ENCODE measurements around the gene BEGAIN. TPM values are rescaled to one million over a fixed set of nuclear protein-coding genes. Genes with fewer than 3 reads are reported as not detected.

Gene BEGAIN
- total and polyA plus RNA-seq, 7 donors, result 0.36 to 1.4 (median 0.60) TPM

- no peaks in the 10 kb centered on the region for H3K4me1 ChIP-seq
- H3K36me3 ChIP-seq, result no peaks in the 10 kb centered on the region
- WGBS, 2 donors, result 85 to 89% methylated on average over 12 of the region's 12 CpGs
- H3K27me3 ChIP-seq, result peaks cover 0 to 4% (median 0%) of the 10 kb centered on the region in 3 donors
- no peak for DNase-seq
- TF ChIP-seq POLR2AphosphoS5 (IDR thresholded peaks at IDR 0.05), result no peak
- TF ChIP-seq, protein P1, sequence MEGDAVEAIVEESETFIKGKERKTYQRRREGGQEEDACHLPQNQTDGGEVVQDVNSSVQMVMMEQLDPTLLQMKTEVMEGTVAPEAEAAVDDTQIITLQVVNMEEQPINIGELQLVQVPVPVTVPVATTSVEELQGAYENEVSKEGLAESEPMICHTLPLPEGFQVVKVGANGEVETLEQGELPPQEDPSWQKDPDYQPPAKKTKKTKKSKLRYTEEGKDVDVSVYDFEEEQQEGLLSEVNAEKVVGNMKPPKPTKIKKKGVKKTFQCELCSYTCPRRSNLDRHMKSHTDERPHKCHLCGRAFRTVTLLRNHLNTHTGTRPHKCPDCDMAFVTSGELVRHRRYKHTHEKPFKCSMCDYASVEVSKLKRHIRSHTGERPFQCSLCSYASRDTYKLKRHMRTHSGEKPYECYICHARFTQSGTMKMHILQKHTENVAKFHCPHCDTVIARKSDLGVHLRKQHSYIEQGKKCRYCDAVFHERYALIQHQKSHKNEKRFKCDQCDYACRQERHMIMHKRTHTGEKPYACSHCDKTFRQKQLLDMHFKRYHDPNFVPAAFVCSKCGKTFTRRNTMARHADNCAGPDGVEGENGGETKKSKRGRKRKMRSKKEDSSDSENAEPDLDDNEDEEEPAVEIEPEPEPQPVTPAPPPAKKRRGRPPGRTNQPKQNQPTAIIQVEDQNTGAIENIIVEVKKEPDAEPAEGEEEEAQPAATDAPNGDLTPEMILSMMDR (IDR thresholded peaks at IDR 0.05), result no peak
- no peak for TF ChIP-seq POLR2A (IDR thresholded peaks at IDR 0.05)
- TF ChIP-seq EP300 (IDR thresholded peaks at IDR 0.05), result no peak
- intact Hi-C loops (cut with DNase I), result no loop called here
- no peaks in the 10 kb centered on the region for H3K9me3 ChIP-seq
- H3K4me3 ChIP-seq, result no peak overlapping the region
- no peak overlapping the region for H3K27ac ChIP-seq
Observed at GRCh38 chr14:100556140-100556475, 31.1 kb downstream of the BEGAIN start.

GRCh38 chr14:100555436-100556139 is 31.6 kb downstream of the BEGAIN start:
- H3K4me3 ChIP-seq, result no peak overlapping the region
- DNase-seq, result no peak
- WGBS, 2 donors, result 85% methylated on average over 24 of the region's 24 CpGs
- H3K9me3 ChIP-seq, result no peaks in the 10 kb centered on the region
- H3K27ac ChIP-seq, result no peak overlapping the region
- peaks cover 0 to 4% (median 0%) of the 10 kb centered on the region in 3 donors for H3K27me3 ChIP-seq
- TF ChIP-seq EP300 (IDR thresholded peaks at IDR 0.05) (no peak), POLR2A (IDR thresholded peaks at IDR 0.05) (no peak), POLR2AphosphoS5 (IDR thresholded peaks at IDR 0.05) (no peak)
- TF ChIP-seq, protein P1 (IDR thresholded peaks at IDR 0.05), result no peak
- intact Hi-C loops (cut with DNase I), result no loop called here
- no peaks in the 10 kb centered on the region for H3K4me1 ChIP-seq
- H3K36me3 ChIP-seq, result no peaks in the 10 kb centered on the region

GRCh38 chr14:100554696-100555320 is 32.4 kb downstream of the BEGAIN start:
- Histone ChIP-seq H3K27ac (no peak overlapping the region), H3K27me3 (peaks cover 0 to 4% (median 0%) of the 10 kb centered on the region in 3 donors), H3K4me3 (no peak overlapping the region), H3K4me1 (no peaks in the 10 kb centered on the region), H3K36me3 (no peaks in the 10 kb centered on the region), H3K9me3 (no peaks in the 10 kb centered on the region)
- TF ChIP-seq POLR2A (IDR thresholded peaks at IDR 0.05), result no peak
- TF ChIP-seq POLR2AphosphoS5 (IDR thresholded peaks at IDR 0.05), result no peak
- TF ChIP-seq EP300 (IDR thresholded peaks at IDR 0.05), result no peak
- TF ChIP-seq, protein P1 (IDR thresholded peaks at IDR 0.05), result no peak
- intact Hi-C loops (cut with DNase I), result no loop called here
- 86 to 93% methylated on average over 17 of the region's 17 CpGs for WGBS, 2 donors
- no peak for DNase-seq

DNA sequence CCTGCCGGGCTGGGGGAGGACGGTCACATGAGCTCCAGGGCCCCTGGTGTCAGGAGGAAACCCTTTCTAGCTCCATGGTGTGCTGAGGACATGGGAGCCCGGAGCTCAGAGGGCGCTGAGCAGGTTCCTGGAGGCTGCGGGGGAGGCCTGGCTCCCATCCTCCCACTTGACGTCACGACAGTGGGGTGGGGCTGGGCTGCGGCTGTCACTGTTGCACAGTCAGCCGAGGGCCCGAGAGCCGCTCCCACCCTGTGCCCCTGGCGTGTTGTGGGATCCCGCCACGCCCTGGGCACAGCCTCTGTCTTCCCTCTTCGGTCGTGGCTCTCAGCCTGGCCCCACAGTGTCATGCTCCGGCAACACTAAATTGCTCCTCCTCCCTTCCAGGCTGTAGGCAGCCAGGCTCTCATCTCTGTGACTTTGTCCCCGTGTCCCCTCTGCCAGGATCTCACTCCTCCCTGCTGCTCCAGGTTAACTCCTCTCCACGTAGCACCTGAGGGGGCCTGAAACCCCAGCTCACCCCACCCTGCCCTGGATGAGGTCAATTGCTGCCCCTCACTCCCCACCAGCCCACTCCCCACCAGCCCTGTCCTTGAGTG is 33.0 kb downstream of the BEGAIN start:
- WGBS, 2 donors, result 13 to 60% methylated on average over 19 of the region's 19 CpGs
- intact Hi-C loops (cut with DNase I), result no loop called here
- H3K27ac ChIP-seq, result no peak overlapping the region
- DNase-seq, result no peak
- peaks cover 0 to 4% (median 3%) of the 10 kb centered on the region in 3 donors for H3K27me3 ChIP-seq
- H3K36me3 ChIP-seq, result no peaks in the 10 kb centered on the region
- no peaks in the 10 kb centered on the region for H3K9me3 ChIP-seq
- no peak overlapping the region for H3K4me3 ChIP-seq
- no peaks in the 10 kb centered on the region for H3K4me1 ChIP-seq
- TF ChIP-seq POLR2A (IDR thresholded peaks at IDR 0.05) (no peak), EP300 (IDR thresholded peaks at IDR 0.05) (no peak), POLR2AphosphoS5 (IDR thresholded peaks at IDR 0.05) (no peak)
- TF ChIP-seq, protein P1 (IDR thresholded peaks at IDR 0.05), result no peak
